ENCODE measurements around the gene DICER1. TPM values are rescaled to one million over a fixed set of nuclear protein-coding genes. Genes with fewer than 3 reads are reported as not detected.

Gene DICER1
- total RNA-seq, 1 experiment from 2014 or later = 11.2 TPM

DNA sequence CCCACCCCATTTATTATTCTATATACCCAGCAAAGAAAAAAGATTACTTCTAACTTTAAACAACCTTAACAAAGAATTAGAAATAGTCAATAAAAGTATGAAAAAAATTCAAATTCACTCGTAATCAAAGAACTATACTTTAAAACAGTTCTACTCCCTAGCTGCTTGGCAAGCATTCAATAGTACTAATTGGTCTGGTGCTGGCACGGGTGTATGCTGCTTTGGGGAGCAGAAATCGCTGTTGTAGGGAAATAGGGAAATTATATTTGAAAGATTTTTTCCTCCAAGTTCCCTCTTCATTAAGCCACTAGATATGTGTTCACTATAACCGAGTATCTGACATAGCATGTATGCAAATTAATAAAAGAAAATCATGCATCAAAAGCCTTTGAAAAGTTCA is 65.7 kb downstream of the DICER1 start:
- Histone ChIP-seq H3K27me3 (no peaks in the 10 kb centered on the region), H3K36me3 (peaks cover 21% of the 10 kb centered on the region)
- DNase-seq = no peak

DNA sequence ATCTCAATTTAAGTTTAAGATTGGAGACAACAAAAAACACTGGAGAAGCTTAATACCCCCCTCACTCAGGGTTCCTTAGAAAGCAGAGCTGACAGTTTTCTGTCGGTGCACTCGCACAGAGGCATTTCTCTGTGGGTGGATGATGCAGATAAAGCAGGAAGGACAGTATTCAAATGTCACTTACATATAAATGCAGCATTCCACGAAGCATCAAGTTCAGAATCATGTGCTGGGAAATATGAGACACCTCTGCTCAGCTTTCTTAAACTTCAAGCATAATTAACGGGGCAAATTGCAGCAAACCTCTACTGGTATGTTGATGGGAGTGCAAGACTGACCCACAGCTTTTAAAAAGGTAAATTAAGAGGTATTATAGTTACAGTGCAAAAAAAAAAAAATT is 68.7 kb downstream of the DICER1 start:
- H3K4me3 ChIP-seq = no peak overlapping the region
- no peaks in the 10 kb centered on the region for H3K27me3 ChIP-seq
- H3K36me3 ChIP-seq = peaks cover 15% of the 10 kb centered on the region; the same call in 1 of the 2 replicates
- no peaks in the 10 kb centered on the region for H3K9me3 ChIP-seq
- no peak for DNase-seq

More for the DNA sequence above, 65.7 kb downstream of the DICER1 start:
- no peak overlapping the region for H3K4me3 ChIP-seq
- H3K9me3 ChIP-seq = no peaks in the 10 kb centered on the region

DNA sequence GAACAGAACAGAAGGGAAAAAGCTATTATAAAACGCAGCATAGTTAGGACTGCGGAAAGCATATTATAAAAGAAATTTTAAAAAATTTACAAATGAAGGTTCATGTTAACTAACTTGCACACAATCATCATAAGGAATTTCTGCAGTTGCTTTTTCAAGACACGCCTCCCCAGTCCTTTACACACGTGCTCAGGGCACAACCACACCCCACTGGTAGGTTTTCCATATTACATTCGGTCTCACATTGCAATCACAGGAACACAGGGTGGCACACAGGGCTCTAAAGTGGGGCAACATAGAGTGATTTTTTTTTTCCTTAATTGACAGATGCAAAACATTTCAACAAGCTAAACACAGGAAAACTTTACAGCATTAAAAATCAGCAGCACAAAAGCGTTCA is 69.7 kb downstream of the DICER1 start:
- Histone ChIP-seq H3K4me3 (no peak overlapping the region), H3K27me3 (no peaks in the 10 kb centered on the region), H3K36me3 (peaks cover 9% of the 10 kb centered on the region; the same call in 1 of the 2 replicates), H3K9me3 (no peaks in the 10 kb centered on the region)
- DNase-seq = no peak

- H3K9me3 ChIP-seq = no peaks in the 10 kb centered on the region
- H3K4me3 ChIP-seq = no peak overlapping the region
- DNase-seq = no peak
- H3K27me3 ChIP-seq = no peaks in the 10 kb centered on the region
- H3K36me3 ChIP-seq = 0 out of 2 replicates have a peak, but pooled peaks cover 4% of the 10 kb centered on the region
These were observed 72.0 kb downstream of the DICER1 start for GRCh38 chr14:95085321-95085720.

- Histone ChIP-seq H3K36me3 (no peaks in the 10 kb centered on the region), H3K9me3 (no peaks in the 10 kb centered on the region), H3K4me3 (no peak overlapping the region), H3K27me3 (no peaks in the 10 kb centered on the region)
- no peak for DNase-seq
These were observed 78.5 kb downstream of the DICER1 start for GRCh38 chr14:95078867-95079266.

GRCh38 chr14:95077345-95077744 is 80.0 kb downstream of the DICER1 start:
- H3K9me3 ChIP-seq = no peaks in the 10 kb centered on the region
- H3K4me3 ChIP-seq = no peak overlapping the region
- H3K36me3 ChIP-seq = no peaks in the 10 kb centered on the region
- no peaks in the 10 kb centered on the region for H3K27me3 ChIP-seq
- DNase-seq = no peak

DNA sequence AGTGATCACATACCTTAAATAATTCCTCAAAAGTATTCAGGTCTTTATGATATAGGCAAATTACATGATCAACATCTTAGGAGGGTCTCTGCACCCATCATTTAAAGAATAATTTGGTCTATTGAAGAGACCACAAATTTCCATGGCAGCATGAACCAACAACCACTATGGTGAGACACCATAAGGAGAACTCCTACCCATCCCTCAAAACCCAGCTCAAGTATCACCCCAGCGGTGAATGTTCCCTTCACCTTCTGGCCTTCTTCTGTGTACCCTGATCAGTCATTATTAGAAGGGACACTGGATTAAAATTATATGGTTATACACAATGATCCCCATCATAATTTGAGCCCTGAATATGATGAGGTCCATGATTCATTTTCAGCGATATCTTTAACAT is 81.5 kb downstream of the DICER1 start:
- Histone ChIP-seq H3K27me3 (no peaks in the 10 kb centered on the region), H3K4me3 (no peak overlapping the region), H3K36me3 (no peaks in the 10 kb centered on the region), H3K9me3 (no peaks in the 10 kb centered on the region)
- no peak for DNase-seq

DNA sequence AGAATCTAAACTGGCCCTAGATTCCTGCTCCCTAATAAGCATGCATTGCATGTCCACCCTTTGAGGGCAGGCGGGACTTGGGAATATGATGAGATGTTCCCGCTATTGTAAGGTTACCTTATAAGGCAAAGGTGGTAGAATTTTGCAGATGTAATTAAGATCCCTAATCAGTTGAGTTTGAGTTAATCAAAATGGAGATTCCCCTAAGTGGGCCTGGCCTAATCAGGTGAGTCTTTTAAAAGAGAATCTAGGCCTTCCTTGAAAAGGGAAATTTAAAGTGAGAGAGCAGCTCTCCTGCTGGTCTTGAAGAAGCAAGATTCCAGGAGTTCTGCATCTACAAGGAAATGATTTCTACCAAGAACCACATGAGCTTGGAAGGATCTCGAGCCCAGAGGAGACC is 83.4 kb downstream of the DICER1 start:
- Histone ChIP-seq H3K9me3 (no peaks in the 10 kb centered on the region), H3K27me3 (no peaks in the 10 kb centered on the region), H3K36me3 (no peaks in the 10 kb centered on the region), H3K4me3 (no peak overlapping the region)
- no peak for DNase-seq

- no peak overlapping the region for H3K4me3 ChIP-seq
- H3K9me3 ChIP-seq = no peaks in the 10 kb centered on the region
- no peaks in the 10 kb centered on the region for H3K27me3 ChIP-seq
- DNase-seq = no peak
- no peaks in the 10 kb centered on the region for H3K36me3 ChIP-seq
These were observed 84.9 kb downstream of the DICER1 start for GRCh38 chr14:95072310-95072905.

GRCh38 chr14:95071649-95072280 is 85.6 kb downstream of the DICER1 start:
- Histone ChIP-seq H3K9me3 (no peaks in the 10 kb centered on the region), H3K36me3 (no peaks in the 10 kb centered on the region), H3K4me3 (no peak overlapping the region), H3K27me3 (no peaks in the 10 kb centered on the region)
- no peak for DNase-seq

DNA sequence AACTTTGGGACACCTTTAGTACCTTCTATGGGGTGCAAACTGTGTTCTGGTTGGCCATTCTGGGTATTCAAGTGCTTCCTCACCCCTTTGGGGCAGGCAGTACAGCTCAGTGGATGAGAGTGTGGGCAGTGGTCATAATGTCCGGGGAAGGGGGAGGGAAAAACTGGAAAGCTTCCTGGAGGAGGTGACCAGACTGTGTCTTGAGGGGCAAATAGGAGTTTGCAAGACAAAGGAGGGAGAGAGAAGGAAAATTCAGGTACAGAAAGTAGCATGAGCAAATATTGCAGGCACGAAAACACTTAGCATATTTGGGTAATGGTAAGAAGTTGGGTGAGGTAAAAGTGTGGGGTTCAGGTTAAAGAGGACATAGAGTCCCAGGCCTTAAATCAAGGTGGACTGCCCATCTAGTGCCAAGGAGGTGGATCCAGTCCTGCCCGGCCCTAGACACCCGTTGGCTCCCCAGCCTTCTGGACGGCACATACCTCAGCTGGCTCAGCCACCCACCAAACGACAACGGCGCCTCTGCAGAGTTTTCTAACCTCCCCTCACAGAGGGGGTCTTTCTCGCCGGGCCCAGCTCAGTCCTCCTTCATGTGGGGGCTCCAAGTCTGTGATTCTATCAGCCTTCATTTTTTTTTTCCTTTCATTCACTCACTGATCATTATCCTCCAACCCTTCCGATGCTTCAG is 86.4 kb downstream of the DICER1 start:
- no peaks in the 10 kb centered on the region for H3K27me3 ChIP-seq
- no peak for DNase-seq
- H3K9me3 ChIP-seq = no peaks in the 10 kb centered on the region
- no peak overlapping the region for H3K4me3 ChIP-seq
- no peaks in the 10 kb centered on the region for H3K36me3 ChIP-seq

GRCh38 chr14:95069547-95069946 is 87.8 kb downstream of the DICER1 start:
- Histone ChIP-seq H3K36me3 (no peaks in the 10 kb centered on the region), H3K27me3 (no peaks in the 10 kb centered on the region), H3K4me3 (no peak overlapping the region), H3K9me3 (no peaks in the 10 kb centered on the region)
- DNase-seq = no peak

GRCh38 chr14:95069018-95069417 is 88.3 kb downstream of the DICER1 start:
- H3K4me3 ChIP-seq = no peak overlapping the region
- no peak for DNase-seq
- H3K9me3 ChIP-seq = no peaks in the 10 kb centered on the region
- no peaks in the 10 kb centered on the region for H3K27me3 ChIP-seq
- no peaks in the 10 kb centered on the region for H3K36me3 ChIP-seq

GRCh38 chr14:95068521-95068920 is 88.8 kb downstream of the DICER1 start:
- Histone ChIP-seq H3K27me3 (no peaks in the 10 kb centered on the region), H3K4me3 (no peak overlapping the region), H3K36me3 (no peaks in the 10 kb centered on the region), H3K9me3 (no peaks in the 10 kb centered on the region)
- no peak for DNase-seq

GRCh38 chr14:95068080-95068479 is 89.2 kb downstream of the DICER1 start:
- Histone ChIP-seq H3K27me3 (no peaks in the 10 kb centered on the region), H3K9me3 (no peaks in the 10 kb centered on the region), H3K4me3 (no peak overlapping the region), H3K36me3 (no peaks in the 10 kb centered on the region)
- no peak for DNase-seq

- H3K27me3 ChIP-seq = no peaks in the 10 kb centered on the region
- no peaks in the 10 kb centered on the region for H3K36me3 ChIP-seq
These were observed 89.8 kb downstream of the DICER1 start for GRCh38 chr14:95067526-95067925.

DNA sequence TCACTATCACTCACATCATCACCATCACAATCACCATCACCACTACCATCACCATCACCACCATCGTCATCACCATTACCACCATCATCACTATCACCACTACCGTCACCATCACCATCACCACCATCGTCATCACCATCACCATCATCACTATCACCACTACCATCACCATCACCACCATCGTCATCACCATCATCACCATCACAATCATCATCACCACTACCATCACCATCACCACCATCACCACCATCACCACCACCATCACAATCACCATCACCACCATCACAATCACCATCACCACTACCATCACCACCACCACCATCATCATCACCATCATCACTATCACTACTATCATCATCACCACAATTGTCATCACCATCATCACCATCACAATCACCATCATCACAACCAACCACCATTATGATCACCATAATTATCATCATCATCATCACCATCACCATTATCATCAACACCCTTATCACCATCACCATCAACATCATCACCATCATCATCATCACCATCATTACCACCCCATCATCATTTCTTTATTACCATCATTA is 90.8 kb downstream of the DICER1 start:
- H3K27me3 ChIP-seq = no peaks in the 10 kb centered on the region
- H3K4me3 ChIP-seq = no peak overlapping the region
- H3K36me3 ChIP-seq = no peaks in the 10 kb centered on the region
- no peaks in the 10 kb centered on the region for H3K9me3 ChIP-seq
- no peak for DNase-seq

More at GRCh38 chr14:95067526-95067925, 89.8 kb downstream of the DICER1 start:
- no peak for DNase-seq
- Histone ChIP-seq H3K4me3 (no peak overlapping the region), H3K9me3 (no peaks in the 10 kb centered on the region)
